Natural killer cell (primary cell): Measurements from ENCODE around the gene KLHL13. TPM values are rescaled to one million over a fixed set of nuclear protein-coding genes. Genes with fewer than 3 reads are reported as not detected.

Experiments
- ATAC-seq, 3 donors: fragments of 150-1000 bp in 2 of 3; fragments of 200-7000 bp in 1 of 3; cut with Tn5 transposase; 1 replicate in 1 of 3; 2 replicates in 2 of 3; pipeline ENCODE4 v1.10.0; 2021; ENCODE audit warnings: mild to moderate bottlenecking in 2 of 3, moderate library complexity in 2 of 3
- DNase-seq, 2 donors: peaks; one replicate each; pipeline versions ENCODE4 v3.0.0 to v3.0.0-alpha.2; 2013 to 2021; ENCODE audit warnings: mixed read lengths in 1 of 2
- H3K27ac ChIP-seq: one replicate; pipeline ENCODE4 v1.5.1; 2013; ENCODE audit warnings: mild to moderate bottlenecking, low read length
- H3K27me3 ChIP-seq: one replicate; pipeline ENCODE4 v1.6.1; 2013; ENCODE audit warnings: low read length; ENCODE audit not compliant: control insufficient read depth, insufficient read depth
- H3K36me3 ChIP-seq: one replicate; pipeline ENCODE4 v1.6.1; 2013; ENCODE audit warnings: low read length; ENCODE audit not compliant: control insufficient read depth, insufficient read depth
- H3K4me1 ChIP-seq: one replicate; pipeline ENCODE4 v1.6.1; 2013; ENCODE audit warnings: low read length; ENCODE audit not compliant: control insufficient read depth, insufficient read depth
- H3K4me3 ChIP-seq: one replicate; pipeline ENCODE4 v1.5.1; 2013; ENCODE audit warnings: low read length
- H3K9me3 ChIP-seq: one replicate; pipeline ENCODE4 v1.6.1; 2013; ENCODE audit warnings: low read length; ENCODE audit not compliant: control insufficient read depth, insufficient read depth
- H3K27ac Mint-ChIP-seq, 2 donors: one replicate each; pipeline ENCODE4 v1.8.0; 2022; ENCODE audit warnings: mild to moderate bottlenecking in 2 of 2, mixed read lengths in 2 of 2, moderate library complexity in 1 of 2
- H3K27me3 Mint-ChIP-seq, 2 donors: one replicate each; pipeline ENCODE4 v1.8.0; 2022; ENCODE audit warnings: low read depth in 2 of 2, mixed read lengths in 2 of 2
- H3K36me3 Mint-ChIP-seq: one replicate; pipeline ENCODE4 v1.8.0; 2022; ENCODE audit warnings: mixed read lengths
- H3K4me1 Mint-ChIP-seq, 2 donors: one replicate each; pipeline ENCODE4 v1.8.0; 2022; ENCODE audit warnings: mixed read lengths in 2 of 2
- H3K4me3 Mint-ChIP-seq: one replicate; pipeline ENCODE4 v1.8.0; 2022; ENCODE audit warnings: mild to moderate bottlenecking, moderate library complexity, mixed read lengths
- H3K9me3 Mint-ChIP-seq, 2 donors: one replicate each; pipeline ENCODE4 v1.8.0; 2022; ENCODE audit warnings: mixed read lengths in 2 of 2
- WGBS: methylation state at CpG from one replicate; pipeline ENCODE4 v1.1.7; 2013; ENCODE audit warnings: missing lambda C conversion rate; ENCODE audit not compliant: insufficient coverage; 5-methylcytosine and 5-hydroxymethylcytosine counted together
- intact Hi-C: fragments of 100-400 bp; cut with micrococcal nuclease; formaldehyde crosslinking; loops from one replicate; pipeline ENCODE4 v1.14.2; 2022
- total RNA-seq, 4 donors: library from RNA; stranded (reverse); fragments of 120-200 nt in 1 of 4; gene quantifications; one replicate each; pipeline versions ENCODE4 v1.2.3 to v1.2.4, GENCODE V29; 2013 to 2022
- TF ChIP-seq, protein P1 (sequence below): fragments of 200-600 bp; IDR thresholded peaks from one replicate; pipeline ENCODE4 v1.8.0; 2022; ENCODE audit warnings: antibody characterized with exemption

KLHL13 gene
- total RNA-seq, 3 donors from 2014 or later (not counting 1 experiment from before 2014, with no cell fraction given), result 0.11 to 0.73 (median 0.16) TPM

DNA sequence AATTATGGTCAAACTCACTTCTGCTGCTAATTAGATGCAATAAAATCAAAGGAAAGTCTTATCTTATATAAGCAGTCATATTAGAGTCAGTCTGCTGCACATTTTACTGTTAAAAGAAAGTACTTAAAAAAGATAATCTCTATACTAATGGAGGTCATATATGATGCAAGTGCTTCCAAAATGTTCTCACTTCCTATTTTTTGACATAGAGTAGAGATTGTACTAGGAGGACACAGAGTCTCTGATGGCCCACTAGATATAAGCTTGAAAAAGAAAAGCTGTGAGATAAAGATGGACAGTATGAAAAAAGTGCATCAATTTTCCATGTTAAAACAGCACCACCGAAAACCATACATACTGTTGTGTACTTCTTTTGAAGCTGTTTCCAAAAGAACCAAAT is 196.9 kb downstream of the KLHL13 start:
- ATAC-seq (no peak), DNase-seq (no peak)
- no peaks in the 10 kb centered on the region for H3K36me3 Mint-ChIP-seq
- H3K4me1 Mint-ChIP-seq, result no peaks in the 10 kb centered on the region
- H3K4me3 Mint-ChIP-seq, result no peak overlapping the region
- H3K27me3 Mint-ChIP-seq, result no peaks in the 10 kb centered on the region
- H3K9me3 Mint-ChIP-seq, result peaks cover 0 to 3% of the 10 kb centered on the region in 2 donors
- WGBS, result no CpG with 5 or more reads among the region's 1 CpG
- Histone ChIP-seq H3K9me3 (no peaks in the 10 kb centered on the region), H3K27me3 (no peaks in the 10 kb centered on the region), H3K4me3 (no peak overlapping the region), H3K27ac (no peak overlapping the region), H3K4me1 (no peaks in the 10 kb centered on the region), H3K36me3 (no peaks in the 10 kb centered on the region)
- TF ChIP-seq, protein P1, sequence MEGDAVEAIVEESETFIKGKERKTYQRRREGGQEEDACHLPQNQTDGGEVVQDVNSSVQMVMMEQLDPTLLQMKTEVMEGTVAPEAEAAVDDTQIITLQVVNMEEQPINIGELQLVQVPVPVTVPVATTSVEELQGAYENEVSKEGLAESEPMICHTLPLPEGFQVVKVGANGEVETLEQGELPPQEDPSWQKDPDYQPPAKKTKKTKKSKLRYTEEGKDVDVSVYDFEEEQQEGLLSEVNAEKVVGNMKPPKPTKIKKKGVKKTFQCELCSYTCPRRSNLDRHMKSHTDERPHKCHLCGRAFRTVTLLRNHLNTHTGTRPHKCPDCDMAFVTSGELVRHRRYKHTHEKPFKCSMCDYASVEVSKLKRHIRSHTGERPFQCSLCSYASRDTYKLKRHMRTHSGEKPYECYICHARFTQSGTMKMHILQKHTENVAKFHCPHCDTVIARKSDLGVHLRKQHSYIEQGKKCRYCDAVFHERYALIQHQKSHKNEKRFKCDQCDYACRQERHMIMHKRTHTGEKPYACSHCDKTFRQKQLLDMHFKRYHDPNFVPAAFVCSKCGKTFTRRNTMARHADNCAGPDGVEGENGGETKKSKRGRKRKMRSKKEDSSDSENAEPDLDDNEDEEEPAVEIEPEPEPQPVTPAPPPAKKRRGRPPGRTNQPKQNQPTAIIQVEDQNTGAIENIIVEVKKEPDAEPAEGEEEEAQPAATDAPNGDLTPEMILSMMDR, result no peak
- H3K27ac Mint-ChIP-seq, result no peak overlapping the region
- intact Hi-C loops, result no loop called here

DNA sequence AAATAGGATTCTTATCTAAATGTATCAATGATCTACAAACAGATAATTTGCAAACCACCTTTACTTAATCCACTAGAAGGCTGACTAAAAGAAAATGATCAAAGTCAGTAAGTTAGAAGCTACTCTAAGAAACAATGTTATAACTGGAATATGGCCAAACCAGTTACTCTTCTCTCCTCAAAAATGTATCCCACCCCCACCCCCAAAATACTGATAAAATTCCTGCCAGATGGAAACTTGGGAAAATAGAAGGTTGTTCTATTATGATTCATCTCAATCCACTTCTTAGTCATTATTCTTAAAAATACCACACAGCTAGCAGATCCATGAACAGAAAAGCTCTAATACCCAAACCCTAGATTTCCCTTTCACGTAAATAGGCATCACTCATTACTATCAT is 206.4 kb downstream of the KLHL13 start:
- TF ChIP-seq, protein P1, result no peak
- ATAC-seq, result no peak
- intact Hi-C loops, result no loop called here
- Mint-ChIP-seq H3K4me1 (no peaks in the 10 kb centered on the region), H3K9me3 (no peaks in the 10 kb centered on the region), H3K27me3 (no peaks in the 10 kb centered on the region), H3K27ac (no peak overlapping the region), H3K36me3 (no peaks in the 10 kb centered on the region), H3K4me3 (no peak overlapping the region)
- Histone ChIP-seq H3K27me3 (no peaks in the 10 kb centered on the region), H3K4me3 (no peak overlapping the region), H3K9me3 (no peaks in the 10 kb centered on the region), H3K4me1 (no peaks in the 10 kb centered on the region), H3K36me3 (no peaks in the 10 kb centered on the region), H3K27ac (no peak overlapping the region)
- DNase-seq, result no peak
- no CpG with 5 or more reads among the region's 1 CpG for WGBS

DNA sequence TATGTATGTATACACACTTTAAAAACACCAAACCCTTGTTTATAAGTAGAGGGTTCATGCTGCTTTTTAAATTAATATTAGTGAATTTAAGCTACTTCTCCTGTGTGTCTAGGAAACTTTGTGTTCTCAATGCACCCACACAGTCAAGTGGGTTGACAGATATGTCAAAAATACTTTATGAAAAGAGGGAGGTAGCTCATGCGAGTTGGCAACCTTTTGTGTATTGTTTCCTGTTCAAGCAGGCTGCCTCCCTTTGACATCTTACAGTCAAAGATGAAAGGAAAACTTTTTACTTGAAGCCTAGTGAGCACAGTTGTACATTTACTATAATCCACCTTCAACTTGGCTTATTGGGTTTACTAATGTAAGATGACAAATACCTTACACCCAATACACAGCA is 218.4 kb downstream of the KLHL13 start:
- TF ChIP-seq, protein P1, result no peak

DNA sequence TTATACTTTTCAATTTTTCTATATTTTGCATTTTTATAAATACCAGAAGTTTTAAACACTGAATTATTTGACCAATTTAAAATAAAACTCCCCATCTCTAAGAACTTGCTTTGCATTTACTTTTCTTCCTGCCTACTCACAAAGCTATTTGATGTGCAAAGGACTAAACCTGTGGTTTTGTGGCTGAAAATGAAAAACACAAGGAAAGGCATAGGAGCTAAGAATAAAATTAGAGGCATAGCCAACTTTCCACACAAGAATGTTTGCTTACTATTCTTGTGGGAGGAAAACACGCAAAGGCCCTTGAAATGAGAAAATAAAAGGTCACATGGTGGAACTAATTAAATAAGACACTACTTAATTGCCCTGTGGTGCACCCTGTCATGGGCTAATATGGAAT is 221.2 kb downstream of the KLHL13 start:
- no peak overlapping the region for H3K27ac Mint-ChIP-seq

More for the DNA sequence above, 218.4 kb downstream of the KLHL13 start:
- no peak overlapping the region for H3K27ac ChIP-seq
- no peaks in the 10 kb centered on the region for H3K36me3 Mint-ChIP-seq
- no peaks in the 10 kb centered on the region for H3K4me1 Mint-ChIP-seq
- H3K4me3 ChIP-seq, result no peak overlapping the region
- no peaks in the 10 kb centered on the region for H3K4me1 ChIP-seq
- DNase-seq, result peak in 1 of 2 donors; percentile 2
- H3K4me3 Mint-ChIP-seq, result no peak overlapping the region
- no peaks in the 10 kb centered on the region for H3K27me3 ChIP-seq
- ATAC-seq, result no peak
- H3K9me3 ChIP-seq, result no peaks in the 10 kb centered on the region
- no peaks in the 10 kb centered on the region for H3K27me3 Mint-ChIP-seq
- no peaks in the 10 kb centered on the region for H3K9me3 Mint-ChIP-seq
- no peaks in the 10 kb centered on the region for H3K36me3 ChIP-seq
- 20% methylated on average over 1 of the region's 1 CpG for WGBS
- no peak overlapping the region for H3K27ac Mint-ChIP-seq
- intact Hi-C loops, result no loop called here

More for the DNA sequence above, 221.2 kb downstream of the KLHL13 start:
- DNase-seq, result no peak
- H3K4me3 Mint-ChIP-seq, result no peak overlapping the region
- no peaks in the 10 kb centered on the region for H3K27me3 Mint-ChIP-seq
- H3K36me3 Mint-ChIP-seq, result no peaks in the 10 kb centered on the region
- intact Hi-C loops, result no loop called here
- no peaks in the 10 kb centered on the region for H3K27me3 ChIP-seq
- H3K4me3 ChIP-seq, result no peak overlapping the region
- H3K4me1 ChIP-seq, result no peaks in the 10 kb centered on the region
- ATAC-seq, result no peak
- WGBS, result no CpG with 5 or more reads among the region's 1 CpG
- H3K9me3 Mint-ChIP-seq, result no peaks in the 10 kb centered on the region
- no peak overlapping the region for H3K27ac ChIP-seq
- TF ChIP-seq, protein P1, result no peak
- no peaks in the 10 kb centered on the region for H3K4me1 Mint-ChIP-seq
- no peaks in the 10 kb centered on the region for H3K36me3 ChIP-seq
- no peaks in the 10 kb centered on the region for H3K9me3 ChIP-seq
